IPS-11a (cell line): Measurements from ENCODE around the gene CUTC.
"Not testable (repeated sequence)": the region's sequence is repeated elsewhere in the genome, so short reads cannot be mapped to it uniquely, and the experiment has no call there.

ENCODE experiments used
- H3K4me3 ChIP-seq: one replicate; pipeline ENCODE4 v1.5.1; 2013; ENCODE audit warnings: low read depth, low read length, control low read depth

Gene CUTC, protein sequence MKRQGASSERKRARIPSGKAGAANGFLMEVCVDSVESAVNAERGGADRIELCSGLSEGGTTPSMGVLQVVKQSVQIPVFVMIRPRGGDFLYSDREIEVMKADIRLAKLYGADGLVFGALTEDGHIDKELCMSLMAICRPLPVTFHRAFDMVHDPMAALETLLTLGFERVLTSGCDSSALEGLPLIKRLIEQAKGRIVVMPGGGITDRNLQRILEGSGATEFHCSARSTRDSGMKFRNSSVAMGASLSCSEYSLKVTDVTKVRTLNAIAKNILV

DNA sequence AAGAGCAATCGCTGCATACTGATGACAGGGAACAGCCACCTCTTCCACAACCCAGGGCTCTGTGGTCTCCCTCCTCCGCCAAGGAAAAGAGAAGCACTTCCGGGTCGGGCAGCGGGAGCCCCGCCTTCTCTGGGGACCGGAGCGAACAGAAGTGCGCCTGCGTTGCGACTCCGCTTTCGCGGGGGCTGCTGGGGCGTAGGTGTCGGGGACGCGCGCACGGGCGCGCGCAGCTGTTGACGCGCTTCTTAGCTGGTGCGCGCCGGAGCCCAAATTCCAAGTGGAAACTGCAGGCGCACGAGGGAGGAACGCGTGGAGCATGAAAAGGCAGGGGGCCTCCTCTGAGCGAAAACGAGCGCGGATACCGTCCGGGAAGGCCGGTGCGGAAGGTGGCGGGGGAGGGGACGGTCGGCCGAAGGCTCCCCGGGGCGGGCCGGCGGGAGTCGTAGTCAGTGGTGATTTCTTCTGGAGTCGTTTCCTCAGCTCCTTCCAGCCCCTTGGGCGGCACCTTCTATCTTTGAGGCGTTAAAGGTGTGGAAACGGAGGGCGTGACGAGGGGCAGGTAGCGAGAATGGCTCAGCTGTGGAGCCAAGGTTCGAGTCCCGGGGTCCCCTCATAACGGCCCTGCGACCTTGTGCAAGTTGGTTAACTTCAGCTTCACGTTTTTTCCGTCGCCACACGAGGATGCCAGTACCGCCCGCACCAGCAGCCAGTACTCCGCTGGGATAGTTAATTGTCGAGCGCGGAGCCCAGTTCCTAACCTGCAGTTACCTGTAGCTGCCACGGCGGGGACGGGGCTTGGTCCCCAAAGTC, at the start of gene CUTC, which contains the start of gene COX15:
Gene CUTC, plus strand, starts transcription at position 202 of the 810 bp plus-strand sequence. Its CDS starts 115 bp downstream, at position 317.
Gene COX15, minus strand, starts transcription at position 95 of the 810 bp plus-strand sequence. Its CDS starts 78 bp downstream, at position 17.
- H3K4me3 ChIP-seq, result peak within 1 kb of the TSS; percentile 95

- H3K4me3 ChIP-seq, result no peak overlapping the region
These were observed 49.3 kb upstream of the CUTC start for GRCh38 chr10:99682752-99683151.

GRCh38 chr10:99685597-99685967, 46.5 kb upstream of the CUTC start:
- H3K4me3 ChIP-seq, result no peak overlapping the region

DNA sequence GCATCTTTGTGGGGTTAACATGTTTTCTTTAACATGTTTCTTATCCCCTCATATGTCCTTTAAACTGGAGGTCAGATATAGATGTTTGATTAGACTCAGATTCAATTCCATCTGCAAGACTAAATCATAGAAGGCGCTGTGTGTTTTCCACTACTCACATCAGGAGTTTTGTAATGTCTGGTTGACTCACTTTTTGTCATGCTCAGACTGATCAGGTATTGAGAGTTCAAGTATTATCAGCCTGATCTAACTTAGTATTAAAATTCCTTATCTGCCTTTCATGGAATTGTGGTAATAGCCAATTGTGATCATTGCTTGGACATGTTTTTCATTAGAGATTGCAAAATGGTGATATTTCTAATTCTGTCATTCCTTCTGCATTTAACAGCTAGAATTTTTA, 42.6 kb upstream of the CUTC start:
- no peak overlapping the region for H3K4me3 ChIP-seq

- H3K4me3 ChIP-seq, result no peak overlapping the region
These were observed 38.0 kb upstream of the CUTC start for GRCh38 chr10:99693933-99694583.

DNA sequence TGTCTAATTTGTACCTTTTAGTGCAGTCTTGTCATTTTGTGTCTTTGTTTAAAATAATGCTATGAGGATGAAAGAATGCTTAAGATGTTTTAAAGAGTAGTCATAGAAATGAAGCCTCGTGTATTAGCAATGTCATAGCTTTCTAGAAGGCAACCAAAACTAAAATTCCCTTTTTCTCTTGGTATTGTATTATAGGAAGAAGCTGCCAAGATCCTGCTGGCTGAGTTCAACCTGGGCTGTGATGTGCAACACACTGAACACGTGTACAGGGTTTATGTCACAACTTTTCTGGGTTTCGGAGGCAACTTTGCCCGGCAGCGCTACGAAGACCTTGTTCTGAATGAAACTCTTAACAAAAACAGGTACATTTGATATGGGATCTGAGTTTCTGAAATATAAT, 36.3 kb upstream of the CUTC start:
- H3K4me3 ChIP-seq, result no peak overlapping the region

DNA sequence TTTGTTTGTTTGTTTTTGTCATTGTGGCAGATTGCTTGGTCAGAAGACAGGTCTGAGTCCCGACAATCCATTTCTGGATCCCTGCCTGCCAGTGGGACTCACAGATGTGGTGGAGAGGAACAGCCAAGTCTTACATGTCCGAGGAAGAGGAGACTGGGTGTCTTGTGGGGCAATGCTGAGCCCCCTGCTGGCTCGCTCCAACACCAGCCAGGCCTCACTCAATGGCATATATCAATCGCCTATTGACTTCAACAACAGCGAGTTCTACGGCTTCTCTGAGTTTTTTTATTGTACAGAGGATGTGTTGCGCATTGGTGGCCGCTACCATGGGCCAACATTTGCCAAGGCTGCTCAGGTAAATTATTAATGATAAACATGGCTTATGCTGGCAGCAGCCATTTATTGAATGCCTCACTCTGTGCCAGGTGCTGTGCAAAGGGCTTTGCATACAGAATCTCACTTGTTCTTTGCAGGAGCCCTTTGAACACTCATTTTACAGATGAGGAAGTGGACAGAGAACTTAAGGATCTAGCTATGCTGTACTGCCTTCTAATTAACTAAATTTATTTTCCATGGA, 33.4 kb upstream of the CUTC start:
- no peak overlapping the region for H3K4me3 ChIP-seq

- no peak overlapping the region for H3K4me3 ChIP-seq
These were observed 31.4 kb upstream of the CUTC start for GRCh38 chr10:99700649-99701048.

DNA sequence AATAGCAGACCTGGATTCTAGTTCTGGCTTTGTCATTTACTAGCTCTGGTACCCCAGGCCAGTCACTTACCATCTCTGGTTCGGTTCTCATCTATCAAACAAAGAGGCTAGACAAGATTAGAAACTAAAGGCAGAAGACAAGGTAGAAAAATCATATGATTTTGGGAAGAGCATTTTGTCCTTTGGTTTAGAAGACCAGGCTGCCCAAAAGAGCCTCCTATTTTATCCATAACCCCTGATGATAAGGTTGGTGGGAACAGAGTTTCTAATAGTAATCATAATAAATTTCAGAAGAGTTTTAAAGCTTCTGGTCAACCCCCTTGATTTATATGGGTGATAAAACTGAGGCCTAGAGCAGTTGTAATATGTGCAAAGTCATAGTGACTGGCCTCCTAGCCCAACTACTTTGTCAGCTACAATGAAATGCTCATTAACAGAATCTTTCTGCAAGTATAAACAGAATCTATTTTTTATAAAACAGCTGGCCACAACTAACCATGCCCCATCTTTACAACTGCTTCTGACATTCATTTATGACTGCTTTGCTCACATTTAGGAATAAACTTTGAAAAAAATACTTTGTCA, 23.5 kb upstream of the CUTC start:
- no peak overlapping the region for H3K4me3 ChIP-seq

DNA sequence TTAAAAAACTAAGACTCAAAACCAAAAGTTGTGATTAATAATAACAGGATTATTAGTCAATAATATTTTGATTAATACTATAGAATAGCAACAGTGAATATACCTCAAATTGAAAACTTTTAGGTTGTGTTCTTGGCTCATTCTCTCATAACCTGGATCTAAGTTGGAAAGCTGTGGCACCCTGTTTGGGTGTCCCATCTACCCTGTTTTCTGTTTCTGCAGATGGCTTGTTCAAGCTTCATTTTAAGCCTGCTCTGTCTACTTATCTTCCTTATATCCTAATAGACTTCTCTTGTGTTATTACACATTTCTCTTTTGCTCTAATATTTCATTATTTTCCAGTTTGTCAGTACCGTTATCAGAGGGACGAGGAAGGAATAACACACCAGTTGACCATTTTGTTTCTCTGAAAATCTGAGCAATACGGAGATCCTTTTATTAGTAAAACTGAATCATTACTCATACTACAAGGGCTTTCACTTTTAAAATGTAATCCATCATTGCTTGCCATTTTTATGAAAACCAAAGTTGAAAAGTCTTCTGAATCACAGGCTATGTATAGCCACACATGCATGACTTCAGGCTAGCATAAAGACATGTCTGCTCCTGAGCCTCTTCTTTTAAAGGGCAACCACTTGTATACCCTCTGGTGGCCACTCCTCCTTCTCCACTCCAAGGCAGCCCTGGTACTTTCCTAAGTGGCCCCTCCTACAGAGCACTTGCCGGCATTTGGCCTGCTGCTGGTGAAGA, 22.4 kb upstream of the CUTC start:
- H3K4me3 ChIP-seq, result no peak overlapping the region

DNA sequence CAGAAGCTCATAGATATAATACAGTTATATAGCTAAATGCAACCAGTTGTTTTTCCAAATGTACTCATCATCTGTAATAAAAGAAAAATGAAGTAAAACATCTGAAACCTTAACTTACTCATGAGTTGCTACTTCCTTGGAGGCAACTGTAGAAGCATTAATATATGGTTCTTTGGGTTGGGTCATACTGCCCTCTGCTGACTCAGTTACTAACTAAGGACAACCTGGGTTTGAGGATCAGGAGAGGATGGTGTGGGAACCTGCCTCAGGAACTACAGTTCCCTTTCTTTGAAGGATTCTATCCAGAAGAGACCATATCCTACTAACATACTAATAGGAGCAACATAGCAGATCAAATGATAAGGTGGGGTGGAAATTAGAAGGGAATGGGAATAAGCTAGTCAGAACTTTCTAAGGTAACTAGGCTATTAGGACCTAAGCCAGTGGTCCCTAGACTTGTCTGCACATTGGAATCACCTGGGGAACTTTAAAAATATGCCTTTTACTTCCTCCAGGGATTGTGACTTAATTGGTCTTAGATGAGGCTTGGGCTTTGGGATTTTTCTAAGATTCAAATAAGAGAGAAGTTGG, 20.8 kb upstream of the CUTC start:
- no peak overlapping the region for H3K4me3 ChIP-seq

GRCh38 chr10:99714446-99714845, 17.6 kb upstream of the CUTC start:
- H3K4me3 ChIP-seq, result no peak overlapping the region

- no peak overlapping the region for H3K4me3 ChIP-seq
These were observed 11.6 kb upstream of the CUTC start for GRCh38 chr10:99720387-99720786.

DNA sequence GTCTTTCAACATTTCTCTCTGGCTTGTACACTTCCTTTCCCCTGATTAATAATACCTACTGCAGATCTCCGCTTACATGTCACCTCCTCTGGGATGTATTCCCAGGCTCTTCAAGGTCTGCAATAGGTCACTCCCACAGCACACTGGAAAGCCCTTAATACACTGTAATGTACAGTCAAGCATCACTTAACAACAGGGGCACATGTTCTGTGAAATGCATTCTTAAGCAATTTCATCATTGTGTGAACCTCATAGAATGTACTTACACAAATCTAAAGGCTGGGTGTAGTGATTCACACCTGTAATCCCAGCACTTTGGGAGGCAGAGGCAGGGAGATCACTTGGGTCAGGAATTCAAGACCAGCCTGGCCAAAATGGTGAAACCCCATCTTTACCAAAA, 2.0 kb upstream of the CUTC start:
- no peak overlapping the region for H3K4me3 ChIP-seq

GRCh38 chr10:99731306-99732032, 565 bp upstream of the CUTC start:
- peak overlapping the region; percentile 95 for H3K4me3 ChIP-seq

GRCh38 chr10:99733366-99733765, 1.3 kb downstream of the CUTC start:
- H3K4me3 ChIP-seq, result no peak overlapping the region

GRCh38 chr10:99734111-99734510, 2.1 kb downstream of the CUTC start:
- H3K4me3 ChIP-seq, result not testable (repeated sequence)

DNA sequence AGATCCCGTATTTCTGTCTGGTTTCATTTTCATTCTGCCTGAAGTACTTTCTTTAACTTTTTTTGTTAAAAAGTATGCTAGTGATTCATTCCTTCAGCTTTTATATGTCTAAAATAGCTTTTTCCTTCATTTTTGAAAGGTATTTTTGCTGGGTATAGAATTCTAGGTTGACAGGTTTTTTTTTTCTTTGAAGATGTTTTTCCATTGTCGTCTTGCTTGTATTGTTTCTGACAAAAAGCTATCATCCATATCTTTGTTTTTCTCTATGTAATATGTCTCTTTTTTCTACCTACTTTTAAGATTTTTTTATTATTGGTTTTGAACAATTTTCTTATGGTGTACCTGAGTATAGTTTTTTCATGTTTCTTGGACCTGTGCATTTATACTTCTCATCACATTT, 8.2 kb downstream of the CUTC start:
- H3K4me3 ChIP-seq, result no peak overlapping the region

GRCh38 chr10:99740933-99741559, 9.0 kb downstream of the CUTC start:
- no peak overlapping the region for H3K4me3 ChIP-seq
